ENCODE measurements around the gene MRGPRF.

MRGPRF gene

DNA sequence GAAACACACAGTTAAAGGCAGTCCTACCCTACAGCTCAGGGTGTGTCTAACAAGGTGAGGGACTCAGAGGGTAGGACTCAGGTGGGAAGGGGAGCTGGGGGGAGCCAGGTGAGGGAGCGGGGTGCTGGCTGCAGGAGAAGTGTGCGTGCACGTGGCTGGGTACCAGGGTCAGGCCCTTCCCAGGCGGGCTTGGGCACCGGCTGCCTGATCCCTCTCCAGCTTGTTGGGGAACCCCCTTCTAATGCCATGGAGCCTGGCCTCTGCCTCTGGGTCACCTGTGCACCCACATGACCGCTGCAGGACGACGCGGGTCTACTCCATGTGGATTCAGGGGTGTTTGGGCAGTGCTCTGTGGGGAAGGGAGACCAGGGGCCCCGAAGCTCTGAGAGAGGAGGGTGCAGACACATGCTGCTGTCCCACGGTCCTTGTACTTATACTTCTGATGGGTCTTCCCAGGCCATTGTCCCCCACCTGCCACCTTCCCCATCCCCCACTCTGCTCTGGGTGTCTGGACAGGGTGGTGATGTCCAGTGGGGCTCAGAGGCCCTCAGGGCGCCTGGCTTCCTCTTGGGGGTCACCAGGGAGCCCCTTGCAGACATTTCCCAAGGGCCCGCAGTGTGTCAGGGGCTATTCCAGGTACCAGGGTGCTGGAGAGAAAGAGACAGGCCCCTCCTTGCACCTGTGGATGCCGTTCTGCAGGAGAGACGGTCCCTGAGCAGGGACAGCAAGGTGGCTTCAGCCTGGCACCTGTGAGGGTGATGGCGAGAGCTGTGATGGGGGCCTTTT lies 21.9 kb downstream of the MRGPRF start:
- no peak overlapping the region for H3K4me3 ChIP-seq (ENCODE audit: low read depth, low read length)
- ChIA-PET POLR2A (no interaction called here), CTCF (no interaction called here)

DNA sequence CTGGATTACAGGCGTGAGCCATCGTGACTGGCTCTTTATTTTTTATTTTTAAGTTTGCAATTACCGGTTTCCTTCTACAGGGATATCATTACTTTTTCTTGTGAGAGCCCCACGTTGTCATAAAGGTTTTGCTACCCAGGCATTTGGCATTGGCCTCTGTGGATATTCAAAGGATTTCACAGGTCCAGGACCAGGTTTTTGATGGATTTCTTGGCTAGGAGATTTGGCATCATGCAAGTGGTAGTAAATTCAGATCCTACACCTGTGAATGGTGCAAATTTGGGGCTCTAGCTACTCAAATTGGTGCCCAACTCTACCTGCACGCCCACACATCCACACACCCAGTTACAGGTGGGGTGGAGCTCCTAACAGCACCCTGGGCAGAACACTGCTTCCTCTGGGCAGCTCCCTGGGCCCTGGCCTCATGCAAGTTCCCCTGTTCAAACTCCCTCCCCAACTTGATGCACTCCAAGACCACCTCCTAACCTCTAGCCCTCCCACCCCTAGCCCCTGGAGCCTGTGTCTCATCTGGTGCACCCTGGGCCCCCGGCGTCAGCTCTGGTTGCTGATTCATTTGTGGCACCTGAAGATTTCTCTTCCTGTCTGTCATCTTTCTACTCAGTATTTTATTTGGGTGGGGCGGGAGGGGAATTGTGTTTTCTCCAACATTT lies 23.0 kb downstream of the MRGPRF start:
- Histone ChIP-seq H3K36me3 (ENCODE audit: control insufficient read depth in 2 of 2, insufficient read depth in 1 of 2, low read length in 2 of 2) (no peaks in the 10 kb centered on the region), H3K9me3 (ENCODE audit: control insufficient read depth, insufficient read depth, low read depth, low read length) (no peaks in the 10 kb centered on the region), H3K4me3 (ENCODE audit: low read depth, low read length) (no peak overlapping the region), H3K4me1 (ENCODE audit: control insufficient read depth, insufficient read depth, low read length) (no peaks in the 10 kb centered on the region), H3K27ac (ENCODE audit: extremely low read depth, low read depth, low read length) (no peak overlapping the region)
- no peak for TF ChIP-seq ZNF510 (tag by site-specific recombination; IDR thresholded peaks at IDR 0.05; ENCODE audit: insufficient replicate concordance)
- no peak for TF ChIP-seq ZNF549 (tag by site-specific recombination; IDR thresholded peaks at IDR 0.05)
- no peak for TF ChIP-seq ZBTB8A (tag by site-specific recombination; IDR thresholded peaks at IDR 0.05)
- TF ChIP-seq PRDM1 (tag by site-specific recombination; IDR thresholded peaks at IDR 0.05), result no peak
- POLR2A ChIA-PET, result no interaction called here
- CTCF ChIA-PET, result interaction anchor here (0.7 kb wide), 1 partner anchor 427 kb away, joined by 6 read pairs; no protein-coding TSS in a partner anchor

More for the DNA sequence above, 21.9 kb downstream of the MRGPRF start:
- TF ChIP-seq, protein P1, sequence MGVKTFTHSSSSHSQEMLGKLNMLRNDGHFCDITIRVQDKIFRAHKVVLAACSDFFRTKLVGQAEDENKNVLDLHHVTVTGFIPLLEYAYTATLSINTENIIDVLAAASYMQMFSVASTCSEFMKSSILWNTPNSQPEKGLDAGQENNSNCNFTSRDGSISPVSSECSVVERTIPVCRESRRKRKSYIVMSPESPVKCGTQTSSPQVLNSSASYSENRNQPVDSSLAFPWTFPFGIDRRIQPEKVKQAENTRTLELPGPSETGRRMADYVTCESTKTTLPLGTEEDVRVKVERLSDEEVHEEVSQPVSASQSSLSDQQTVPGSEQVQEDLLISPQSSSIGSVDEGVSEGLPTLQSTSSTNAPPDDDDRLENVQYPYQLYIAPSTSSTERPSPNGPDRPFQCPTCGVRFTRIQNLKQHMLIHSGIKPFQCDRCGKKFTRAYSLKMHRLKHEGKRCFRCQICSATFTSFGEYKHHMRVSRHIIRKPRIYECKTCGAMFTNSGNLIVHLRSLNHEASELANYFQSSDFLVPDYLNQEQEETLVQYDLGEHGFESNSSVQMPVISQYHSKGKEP (tag by site-specific recombination; IDR thresholded peaks at IDR 0.05), result no peak
- TF ChIP-seq, protein P2, sequence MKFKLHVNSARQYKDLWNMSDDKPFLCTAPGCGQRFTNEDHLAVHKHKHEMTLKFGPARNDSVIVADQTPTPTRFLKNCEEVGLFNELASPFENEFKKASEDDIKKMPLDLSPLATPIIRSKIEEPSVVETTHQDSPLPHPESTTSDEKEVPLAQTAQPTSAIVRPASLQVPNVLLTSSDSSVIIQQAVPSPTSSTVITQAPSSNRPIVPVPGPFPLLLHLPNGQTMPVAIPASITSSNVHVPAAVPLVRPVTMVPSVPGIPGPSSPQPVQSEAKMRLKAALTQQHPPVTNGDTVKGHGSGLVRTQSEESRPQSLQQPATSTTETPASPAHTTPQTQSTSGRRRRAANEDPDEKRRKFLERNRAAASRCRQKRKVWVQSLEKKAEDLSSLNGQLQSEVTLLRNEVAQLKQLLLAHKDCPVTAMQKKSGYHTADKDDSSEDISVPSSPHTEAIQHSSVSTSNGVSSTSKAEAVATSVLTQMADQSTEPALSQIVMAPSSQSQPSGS (tag by site-specific recombination; IDR thresholded peaks at IDR 0.05; ENCODE audit: low read depth), result no peak
- TF ChIP-seq ZNF624 (tag by site-specific recombination; IDR thresholded peaks at IDR 0.05), result no peak
- TF ChIP-seq GLI2 (tag by site-specific recombination; IDR thresholded peaks at IDR 0.05; ENCODE audit: borderline replicate concordance, low read depth), result no peak
- TF ChIP-seq SCRT2 (tag by site-specific recombination; IDR thresholded peaks at IDR 0.05), result no peak
- no peak for TF ChIP-seq ZNF146 (tag by site-specific recombination; IDR thresholded peaks at IDR 0.05)
- TF ChIP-seq, protein P3, sequence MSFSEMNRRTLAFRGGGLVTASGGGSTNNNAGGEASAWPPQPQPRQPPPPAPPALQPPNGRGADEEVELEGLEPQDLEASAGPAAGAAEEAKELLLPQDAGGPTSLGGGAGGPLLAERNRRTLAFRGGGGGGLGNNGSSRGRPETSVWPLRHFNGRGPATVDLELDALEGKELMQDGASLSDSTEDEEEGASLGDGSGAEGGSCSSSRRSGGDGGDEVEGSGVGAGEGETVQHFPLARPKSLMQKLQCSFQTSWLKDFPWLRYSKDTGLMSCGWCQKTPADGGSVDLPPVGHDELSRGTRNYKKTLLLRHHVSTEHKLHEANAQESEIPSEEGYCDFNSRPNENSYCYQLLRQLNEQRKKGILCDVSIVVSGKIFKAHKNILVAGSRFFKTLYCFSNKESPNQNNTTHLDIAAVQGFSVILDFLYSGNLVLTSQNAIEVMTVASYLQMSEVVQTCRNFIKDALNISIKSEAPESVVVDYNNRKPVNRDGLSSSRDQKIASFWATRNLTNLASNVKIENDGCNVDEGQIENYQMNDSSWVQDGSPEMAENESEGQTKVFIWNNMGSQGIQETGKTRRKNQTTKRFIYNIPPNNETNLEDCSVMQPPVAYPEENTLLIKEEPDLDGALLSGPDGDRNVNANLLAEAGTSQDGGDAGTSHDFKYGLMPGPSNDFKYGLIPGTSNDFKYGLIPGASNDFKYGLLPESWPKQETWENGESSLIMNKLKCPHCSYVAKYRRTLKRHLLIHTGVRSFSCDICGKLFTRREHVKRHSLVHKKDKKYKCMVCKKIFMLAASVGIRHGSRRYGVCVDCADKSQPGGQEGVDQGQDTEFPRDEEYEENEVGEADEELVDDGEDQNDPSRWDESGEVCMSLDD (tag by site-specific recombination; IDR thresholded peaks at IDR 0.05), result no peak
- no peak for TF ChIP-seq ZNF223 (tag by site-specific recombination; IDR thresholded peaks at IDR 0.05)
- TF ChIP-seq KLF16 (tag by site-specific recombination; IDR thresholded peaks at IDR 0.05), result no peak
- TF ChIP-seq ZNF558 (tag by site-specific recombination; IDR thresholded peaks at IDR 0.05), result no peak
- TF ChIP-seq PRDM1 (tag by site-specific recombination; IDR thresholded peaks at IDR 0.05), result no peak
- TF ChIP-seq ZNF335 (tag by site-specific recombination; conservative IDR thresholded peaks at IDR 0.05), result no peak
- TF ChIP-seq ZNF112 (tag by site-specific recombination; IDR thresholded peaks at IDR 0.05), result no peak
- no peak for TF ChIP-seq ZNF571 (tag by site-specific recombination; IDR thresholded peaks at IDR 0.05)
- TF ChIP-seq ZNF677 (tag by site-specific recombination; IDR thresholded peaks at IDR 0.05), result no peak
- no peak for TF ChIP-seq GLI4 (tag by site-specific recombination; IDR thresholded peaks at IDR 0.05)
- Histone ChIP-seq H3K4me1 (ENCODE audit: control insufficient read depth, insufficient read depth, low read length) (no peaks in the 10 kb centered on the region), H3K36me3 (ENCODE audit: control insufficient read depth in 2 of 2, insufficient read depth in 1 of 2, low read length in 2 of 2) (no peaks in the 10 kb centered on the region), H3K9me3 (ENCODE audit: control insufficient read depth, insufficient read depth, low read depth, low read length) (no peaks in the 10 kb centered on the region), H3K27ac (ENCODE audit: extremely low read depth, low read depth, low read length) (no peak overlapping the region)
